Body of pancreas (tissue), 4 donors: ENCODE results near the gene ADAM17. TPM values are rescaled to one million over a fixed set of nuclear protein-coding genes. Genes with fewer than 3 reads are reported as not detected.

Experiments
- ATAC-seq: fragments of 150-250 bp; one replicate; pipeline ENCODE4 v1.9.1; 2016
- DNase-seq, 4 donors: peaks; one replicate each; pipeline ENCODE4 v3.0.0-alpha.2; 2019
- H3K27ac ChIP-seq, 4 donors: fragments of 200-600 bp; sonication (generic); 1 replicate in 3 of 4; 2 replicates in 1 of 4; pipeline versions ENCODE4 v1.5.1 to v1.6.1; 2016 to 2019; ENCODE audit warnings: mild to moderate bottlenecking in 1 of 4, mixed read lengths in 1 of 4, moderate library complexity in 1 of 4
- H3K27me3 ChIP-seq, 2 donors: fragments of 200-600 bp; sonication (generic); one replicate each; pipeline ENCODE4 v1.6.0; 2016; ENCODE audit warnings: mild to moderate bottlenecking in 1 of 2
- H3K36me3 ChIP-seq, 2 donors: fragments of 200-600 bp; sonication (generic); replicated peaks in 1 of 2; 2 replicates each; pipeline ENCODE4 v1.5.1; 2016; ENCODE audit warnings: low read depth in 2 of 2; ENCODE audit not compliant: insufficient read depth in 1 of 2
- H3K4me1 ChIP-seq: fragments of 200-600 bp; sonication (generic); one replicate; pipeline ENCODE4 v1.6.0; 2016
- H3K4me3 ChIP-seq, 2 donors: fragments of 200-600 bp; sonication (generic); 1 replicate in 1 of 2; 2 replicates in 1 of 2; pipeline ENCODE4 v1.5.1; 2016 to 2019
- H3K9me3 ChIP-seq, 3 donors: fragments of 200-600 bp; sonication (generic); 1 replicate in 2 of 3; 2 replicates in 1 of 3; pipeline ENCODE4 v1.5.1; 2016
- CTCF ChIP-seq, 7 experiments: fragments of 450-650 bp in 4 of 7; fragments of 200-600 bp in 3 of 7; sonication (generic) in 3 of 7; IDR thresholded peaks; one replicate each; pipeline ENCODE4 v1.5.1; 2016 to 2019; ENCODE audit warnings: antibody characterized with exemption in 7 of 7
- POLR2A ChIP-seq, 3 donors: fragments of 450-650 bp; IDR thresholded peaks; one replicate each; pipeline ENCODE4 v1.6.1; 2016; ENCODE audit warnings: antibody characterized with exemption in 3 of 3, mild to moderate bottlenecking in 2 of 3
- WGBS, 2 donors: methylation state at CpG; one replicate each; pipeline ENCODE4 v1.1.5; 2017; 5-methylcytosine and 5-hydroxymethylcytosine counted together
- intact Hi-C: fragments of 100-400 bp; cut with DNase I; formaldehyde crosslinking; loops from one replicate; pipeline ENCODE4 v1.15.1; 2023
- total RNA-seq, 2 donors: library from RNA; depleted of rRNA; stranded (reverse); fragments of >200 nt; gene quantifications; one replicate each; pipeline ENCODE4 v1.1.0, GENCODE V29; 2016

ADAM17 gene
- total RNA-seq, 2 donors from 2014 or later: 9.9 to 17.5 TPM

GRCh38 chr2:9508931-9509330 lies 46.7 kb downstream of the ADAM17 start:
- Histone ChIP-seq H3K4me1 (no peaks in the 10 kb centered on the region), H3K27me3 (no peaks in the 10 kb centered on the region), H3K27ac (no peak overlapping the region), H3K9me3 (no peaks in the 10 kb centered on the region), H3K4me3 (no peak overlapping the region), H3K36me3 (peaks cover 0 to 8% of the 10 kb centered on the region in 2 donors)
- TF ChIP-seq CTCF (IDR thresholded peaks at IDR 0.05): no peak
- WGBS, 2 donors: 16 to 23% methylated on average over 1 of the region's 1 CpG
- intact Hi-C loops: no loop called here
- DNase-seq (no peak), ATAC-seq (no peak)

- no peak overlapping the region for H3K4me3 ChIP-seq
- no peaks in the 10 kb centered on the region for H3K27me3 ChIP-seq
- peaks cover 0 to 18% of the 10 kb centered on the region in 2 donors for H3K36me3 ChIP-seq
- H3K9me3 ChIP-seq: no peaks in the 10 kb centered on the region
- TF ChIP-seq CTCF (IDR thresholded peaks at IDR 0.05): no peak
- no peak for TF ChIP-seq POLR2A (IDR thresholded peaks at IDR 0.05)
- H3K27ac ChIP-seq: no peak overlapping the region
- ATAC-seq (no peak), DNase-seq (no peak)
- 76 to 88% methylated on average over 1 of the region's 1 CpG for WGBS, 2 donors
- no peaks in the 10 kb centered on the region for H3K4me1 ChIP-seq
- intact Hi-C loops: no loop called here
These were observed 57.4 kb downstream of the ADAM17 start for GRCh38 chr2:9498210-9498609.

DNA sequence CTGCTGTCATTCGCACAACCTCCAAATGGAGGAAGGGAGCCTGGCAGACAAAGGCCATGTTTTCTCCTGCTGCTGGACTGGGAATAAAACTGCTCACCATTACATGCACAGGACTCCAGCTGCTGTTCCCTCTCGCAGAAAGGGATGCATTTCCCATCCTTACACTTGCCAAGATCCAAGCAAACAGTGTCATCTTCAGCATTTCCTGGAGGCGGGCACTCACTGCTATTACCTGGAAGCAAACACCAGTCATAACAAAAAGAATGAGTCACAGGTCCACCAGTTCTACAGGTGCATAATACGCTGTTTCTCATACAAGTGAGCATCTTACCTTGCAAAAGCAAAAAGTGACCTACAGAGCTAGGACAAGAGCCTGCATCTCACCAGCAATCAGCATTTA lies 58.6 kb downstream of the ADAM17 start:
- intact Hi-C loops: no loop called here
- Histone ChIP-seq H3K27ac (no peak overlapping the region), H3K4me3 (no peak overlapping the region), H3K9me3 (no peaks in the 10 kb centered on the region), H3K36me3 (peaks cover 0 to 22% of the 10 kb centered on the region in 2 donors), H3K27me3 (no peaks in the 10 kb centered on the region), H3K4me1 (no peaks in the 10 kb centered on the region)
- WGBS, 2 donors: 96 to 99% methylated on average over 3 to 4 of the region's 4 CpGs
- TF ChIP-seq POLR2A (IDR thresholded peaks at IDR 0.05) (no peak), CTCF (IDR thresholded peaks at IDR 0.05) (no peak)
- peak in 1 of 4 donors; percentile 7 for DNase-seq
- no peak for ATAC-seq

DNA sequence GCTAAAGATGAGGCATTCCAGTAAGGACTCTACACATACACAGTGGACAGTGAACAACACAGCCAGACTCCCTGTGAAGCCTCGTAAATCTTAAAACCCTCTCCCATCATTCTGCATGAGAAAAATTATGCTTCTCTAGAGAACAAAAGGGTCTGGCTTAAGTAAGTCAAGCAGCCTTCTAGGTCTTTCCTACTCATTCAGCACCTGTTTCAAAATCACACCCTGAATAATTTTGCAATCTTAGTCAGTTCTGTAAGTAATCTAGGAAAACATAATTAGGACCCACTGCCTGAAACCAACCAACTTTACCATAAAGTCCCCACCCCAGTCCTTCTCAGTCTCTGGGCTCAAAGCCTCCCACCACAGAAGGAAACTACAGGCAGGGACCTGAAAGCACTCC lies 61.5 kb downstream of the ADAM17 start:
- Histone ChIP-seq H3K27ac (no peak overlapping the region), H3K27me3 (no peaks in the 10 kb centered on the region), H3K9me3 (no peaks in the 10 kb centered on the region), H3K36me3 (peaks cover 0 to 32% of the 10 kb centered on the region in 2 donors), H3K4me3 (no peak overlapping the region), H3K4me1 (no peaks in the 10 kb centered on the region)
- 95 to 100% methylated on average over 1 of the region's 1 CpG for WGBS, 2 donors
- no peak for TF ChIP-seq POLR2A (IDR thresholded peaks at IDR 0.05)
- no peak for TF ChIP-seq CTCF (IDR thresholded peaks at IDR 0.05)
- no peak for DNase-seq
- intact Hi-C loops: no loop called here
- ATAC-seq: no peak

DNA sequence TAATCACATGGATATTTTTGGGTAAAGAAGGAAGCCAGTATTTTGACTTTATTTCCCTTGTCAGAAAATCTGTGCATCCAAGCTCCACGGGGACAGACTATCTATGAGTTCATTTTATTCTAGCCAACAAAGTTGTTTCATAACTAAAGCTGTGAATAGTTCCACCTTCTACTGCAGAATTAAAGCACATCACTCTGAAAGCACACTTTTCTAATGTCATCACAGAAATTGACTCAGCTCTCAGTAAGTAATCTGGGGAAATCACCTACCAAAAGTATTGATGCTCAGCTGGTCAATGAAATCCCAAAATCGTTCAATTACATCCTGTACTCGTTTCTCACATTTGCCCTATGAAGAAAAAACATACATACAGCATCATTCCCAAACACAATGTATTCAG lies 62.2 kb downstream of the ADAM17 start:
- 68 to 79% methylated on average over 3 of the region's 3 CpGs for WGBS, 2 donors
- Histone ChIP-seq H3K27me3 (no peaks in the 10 kb centered on the region), H3K4me1 (no peaks in the 10 kb centered on the region), H3K9me3 (no peaks in the 10 kb centered on the region), H3K27ac (no peak overlapping the region), H3K4me3 (no peak overlapping the region), H3K36me3 (peaks cover 0 to 34% of the 10 kb centered on the region in 2 donors)
- ATAC-seq (no peak), DNase-seq (no peak)
- no peak for TF ChIP-seq CTCF (IDR thresholded peaks at IDR 0.05)
- TF ChIP-seq POLR2A (IDR thresholded peaks at IDR 0.05): no peak
- intact Hi-C loops: no loop called here
